Prostate gland (tissue), 2 donors: ENCODE data around the gene WDR90.

ENCODE experiments used
- POLR2A ChIP-seq: fragments of 450-650 bp; IDR thresholded peaks from one replicate; pipeline ENCODE4 v1.6.1; 2016; ENCODE audit warnings: antibody characterized with exemption, mild to moderate bottlenecking
- POLR2AphosphoS5 ChIP-seq: sonication (generic); formaldehyde crosslinking; IDR thresholded peaks from one replicate; pipeline ENCODE4 v1.6.1; 2017; ENCODE audit warnings: antibody characterized with exemption
- TF ChIP-seq, protein P1 (sequence below), 4 experiments: fragments of 200-600 bp in 2 of 4; fragments of 450-650 bp in 2 of 4; sonication (generic) in 2 of 4; IDR thresholded peaks; 1 replicate in 3 of 4; 2 replicates in 1 of 4; pipeline ENCODE4 v1.5.1; 2016 to 2019; ENCODE audit warnings: antibody characterized with exemption in 4 of 4, mild to moderate bottlenecking in 2 of 4, moderate library complexity in 2 of 4

- TF ChIP-seq, protein P1, sequence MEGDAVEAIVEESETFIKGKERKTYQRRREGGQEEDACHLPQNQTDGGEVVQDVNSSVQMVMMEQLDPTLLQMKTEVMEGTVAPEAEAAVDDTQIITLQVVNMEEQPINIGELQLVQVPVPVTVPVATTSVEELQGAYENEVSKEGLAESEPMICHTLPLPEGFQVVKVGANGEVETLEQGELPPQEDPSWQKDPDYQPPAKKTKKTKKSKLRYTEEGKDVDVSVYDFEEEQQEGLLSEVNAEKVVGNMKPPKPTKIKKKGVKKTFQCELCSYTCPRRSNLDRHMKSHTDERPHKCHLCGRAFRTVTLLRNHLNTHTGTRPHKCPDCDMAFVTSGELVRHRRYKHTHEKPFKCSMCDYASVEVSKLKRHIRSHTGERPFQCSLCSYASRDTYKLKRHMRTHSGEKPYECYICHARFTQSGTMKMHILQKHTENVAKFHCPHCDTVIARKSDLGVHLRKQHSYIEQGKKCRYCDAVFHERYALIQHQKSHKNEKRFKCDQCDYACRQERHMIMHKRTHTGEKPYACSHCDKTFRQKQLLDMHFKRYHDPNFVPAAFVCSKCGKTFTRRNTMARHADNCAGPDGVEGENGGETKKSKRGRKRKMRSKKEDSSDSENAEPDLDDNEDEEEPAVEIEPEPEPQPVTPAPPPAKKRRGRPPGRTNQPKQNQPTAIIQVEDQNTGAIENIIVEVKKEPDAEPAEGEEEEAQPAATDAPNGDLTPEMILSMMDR (IDR thresholded peaks at IDR 0.05): no peak
- TF ChIP-seq POLR2A: no peak
- TF ChIP-seq POLR2AphosphoS5: no peak
Observed at GRCh38 chr16:682493-683395, 33.6 kb downstream of the WDR90 start.
